GM12878 (cell line): Measurements from ENCODE around the gene ZNF688. TPM values are rescaled to one million over a fixed set of nuclear protein-coding genes. Genes with fewer than 3 reads are reported as not detected.

Experiments used
- ASH2L ChIP-seq: fragments of 300-600, 200-600 bp; sonication (generic); IDR thresholded peaks from 2 replicates; pipeline ENCODE4 v1.6.1; 2017; ENCODE audit warnings: low read depth, mild to moderate bottlenecking, borderline replicate concordance
- ATF3 ChIP-seq: IDR thresholded peaks from 2 replicates; pipeline ENCODE4 v1.6.1; 2011; ENCODE audit warnings: low read depth, mild to moderate bottlenecking, low read length, moderate library complexity, borderline replicate concordance; ENCODE audit errors: extremely low read depth
- BMI1 ChIP-seq: fragments of 450-650 bp; IDR thresholded peaks from 2 replicates; pipeline ENCODE4 v1.6.1; 2016; ENCODE audit warnings: mild to moderate bottlenecking, moderate library complexity, borderline replicate concordance
- CTCF ChIP-seq, 3 experiments: IDR thresholded peaks in 2 of 3; conservative IDR thresholded peaks in 1 of 3; 2 replicates each; pipeline ENCODE4 v1.5.1; 2011; ENCODE audit warnings: low read depth in 3 of 3, low read length in 3 of 3, mild to moderate bottlenecking in 3 of 3, control low read depth in 2 of 3, moderate library complexity in 2 of 3, inconsistent platforms in 1 of 3, mixed read lengths in 1 of 3; ENCODE audit not compliant: control insufficient read depth in 2 of 3, insufficient read depth in 1 of 3; ENCODE audit errors: extremely low read depth in 1 of 3
- EZH2 ChIP-seq: IDR thresholded peaks from 2 replicates; pipeline ENCODE4 v1.6.1; 2012; ENCODE audit warnings: low read depth, mild to moderate bottlenecking, control low read depth, inconsistent platforms, low read length, borderline replicate concordance; ENCODE audit not compliant: control insufficient read depth
- HDAC2 ChIP-seq: fragments of 200-600 bp; sonication (generic); IDR thresholded peaks from 2 replicates; pipeline ENCODE4 v1.6.1; 2017
- HDAC6 ChIP-seq: fragments of 200-600 bp; sonication (generic); IDR thresholded peaks from one replicate; pipeline ENCODE4 v1.8.0; 2017; ENCODE audit warnings: antibody characterized with exemption; ENCODE audit not compliant: unreplicated experiment
- IRF4 ChIP-seq: IDR thresholded peaks from 2 replicates; pipeline ENCODE4 v1.6.1; 2011; ENCODE audit warnings: low read depth, low read length
- KDM1A ChIP-seq: fragments of 200-600 bp; sonication (generic); IDR thresholded peaks from 2 replicates; pipeline ENCODE4 v1.6.1; 2016; ENCODE audit warnings: borderline replicate concordance
- KLF5 ChIP-seq: fragments of 450-650 bp; IDR thresholded peaks from 2 replicates; pipeline ENCODE4 v1.6.1; 2014; ENCODE audit warnings: mild to moderate bottlenecking; ENCODE audit not compliant: partially characterized antibody
- MXI1 ChIP-seq: fragments of 150-350 bp; IDR thresholded peaks from 2 replicates; pipeline ENCODE4 v1.6.1; 2011; ENCODE audit warnings: low read depth, mild to moderate bottlenecking, inconsistent platforms, low read length, improper control_type of control experiment
- MYC ChIP-seq: IDR thresholded peaks from 2 replicates; pipeline ENCODE4 v1.6.1; 2011; ENCODE audit warnings: mild to moderate bottlenecking, low read length, moderate library complexity, inconsistent platforms; ENCODE audit not compliant: insufficient read depth, insufficient replicate concordance, insufficient read length, severe bottlenecking
- NFXL1 ChIP-seq: fragments of 450-650 bp; IDR thresholded peaks from 2 replicates; pipeline ENCODE4 v1.6.1; 2017; ENCODE audit warnings: antibody characterized with exemption, mild to moderate bottlenecking, borderline replicate concordance
- NFYA ChIP-seq: IDR thresholded peaks from 2 replicates; pipeline ENCODE4 v1.6.1; 2011; ENCODE audit warnings: low read depth, mild to moderate bottlenecking, low read length, improper control_type of control experiment, borderline replicate concordance
- PAX8 ChIP-seq: fragments of 450-650 bp; IDR thresholded peaks from 2 replicates; pipeline ENCODE4 v1.6.1; 2017; ENCODE audit warnings: mild to moderate bottlenecking, moderate library complexity
- POLR2AphosphoS5 ChIP-seq: IDR thresholded peaks from 2 replicates; pipeline ENCODE4 v1.6.1; 2011; ENCODE audit warnings: mild to moderate bottlenecking, low read length, inconsistent platforms
- SP1 ChIP-seq: IDR thresholded peaks from one replicate; pipeline ENCODE4 v1.6.1; 2011; ENCODE audit warnings: low read depth, low read length
- TCF12 ChIP-seq: IDR thresholded peaks from 2 replicates; pipeline ENCODE4 v1.6.1; 2011; ENCODE audit warnings: low read depth, mild to moderate bottlenecking, low read length
- TCF7 ChIP-seq: IDR thresholded peaks from 2 replicates; pipeline ENCODE4 v1.6.1; 2014; ENCODE audit warnings: antibody characterized with exemption, borderline replicate concordance
- ZNF24 ChIP-seq: fragments of 450-650 bp; IDR thresholded peaks from 2 replicates; pipeline ENCODE4 v1.6.1; 2017; ENCODE audit warnings: antibody characterized with exemption, mild to moderate bottlenecking
- ZZZ3 ChIP-seq: IDR thresholded peaks from 2 replicates; pipeline ENCODE4 v1.6.1; 2011; ENCODE audit warnings: low read depth; ENCODE audit not compliant: control insufficient read depth, insufficient read length
- polyA plus RNA-seq, 11 experiments: library from polyadenylated mRNA; depleted of rRNA in 4 of 11; unstranded in 6 of 11; stranded (reverse) in 5 of 11; fragments of >200 nt; fragmentation: Nextera tagmentation in 4 of 11; fragmentation: Illumina TruSeq in 1 of 11; extraction: Ambion mirVana in 4 of 11; extraction: Trizol in 1 of 11; gene quantifications; 1 replicate in 1 of 11; 2 replicates in 10 of 11; pipeline versions ENCODE4 v1.2.1 to v1.2.3, GENCODE V29; 2011 to 2016; ENCODE audit warnings: inconsistent platforms in 2 of 11, missing spikeins in 2 of 11, low read depth in 1 of 11
- total RNA-seq, 4 experiments: library from RNA; depleted of rRNA in 3 of 4; stranded (reverse); fragments of >200 nt in 3 of 4; fragmentation: Illumina TruSeq in 1 of 4; extraction: Trizol in 1 of 4; gene quantifications; 2 replicates each; pipeline versions ENCODE4 v1.2.1 to v1.2.3, GENCODE V29; 2013 to 2021
- TF ChIP-seq, protein P1 (sequence below): fragments of 150-350 bp; IDR thresholded peaks from 2 replicates; pipeline ENCODE4 v1.6.1; 2016; ENCODE audit warnings: low read depth, low read length
- TF ChIP-seq, protein P2 (sequence below): fragments of 450-650 bp; IDR thresholded peaks from 2 replicates; pipeline ENCODE4 v1.6.1; 2016; ENCODE audit warnings: mild to moderate bottlenecking

The ZNF688 gene
- total and polyA plus RNA-seq, 10 of the 15 experiments (the other 5 are each of a cell fraction or from before 2014, with no cell fraction given) = 0.14 to 17.4 (median 10.6) TPM

GRCh38 chr16:30609926-30610839 lies 38.7 kb upstream of the ZNF688 start, which contains the start of gene ZNF689 (continued):
- TF ChIP-seq, protein P1, sequence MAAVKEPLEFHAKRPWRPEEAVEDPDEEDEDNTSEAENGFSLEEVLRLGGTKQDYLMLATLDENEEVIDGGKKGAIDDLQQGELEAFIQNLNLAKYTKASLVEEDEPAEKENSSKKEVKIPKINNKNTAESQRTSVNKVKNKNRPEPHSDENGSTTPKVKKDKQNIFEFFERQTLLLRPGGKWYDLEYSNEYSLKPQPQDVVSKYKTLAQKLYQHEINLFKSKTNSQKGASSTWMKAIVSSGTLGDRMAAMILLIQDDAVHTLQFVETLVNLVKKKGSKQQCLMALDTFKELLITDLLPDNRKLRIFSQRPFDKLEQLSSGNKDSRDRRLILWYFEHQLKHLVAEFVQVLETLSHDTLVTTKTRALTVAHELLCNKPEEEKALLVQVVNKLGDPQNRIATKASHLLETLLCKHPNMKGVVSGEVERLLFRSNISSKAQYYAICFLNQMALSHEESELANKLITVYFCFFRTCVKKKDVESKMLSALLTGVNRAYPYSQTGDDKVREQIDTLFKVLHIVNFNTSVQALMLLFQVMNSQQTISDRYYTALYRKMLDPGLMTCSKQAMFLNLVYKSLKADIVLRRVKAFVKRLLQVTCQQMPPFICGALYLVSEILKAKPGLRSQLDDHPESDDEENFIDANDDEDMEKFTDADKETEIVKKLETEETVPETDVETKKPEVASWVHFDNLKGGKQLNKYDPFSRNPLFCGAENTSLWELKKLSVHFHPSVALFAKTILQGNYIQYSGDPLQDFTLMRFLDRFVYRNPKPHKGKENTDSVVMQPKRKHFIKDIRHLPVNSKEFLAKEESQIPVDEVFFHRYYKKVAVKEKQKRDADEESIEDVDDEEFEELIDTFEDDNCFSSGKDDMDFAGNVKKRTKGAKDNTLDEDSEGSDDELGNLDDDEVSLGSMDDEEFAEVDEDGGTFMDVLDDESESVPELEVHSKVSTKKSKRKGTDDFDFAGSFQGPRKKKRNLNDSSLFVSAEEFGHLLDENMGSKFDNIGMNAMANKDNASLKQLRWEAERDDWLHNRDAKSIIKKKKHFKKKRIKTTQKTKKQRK = no peak
- TF ChIP-seq CTCF (IDR thresholded peaks at IDR 0.05 in 2 of 3, conservative IDR thresholded peaks at IDR 0.05 in 1 of 3; ENCODE audit: control insufficient read depth in 2 of 3, extremely low read depth in 1 of 3, insufficient read depth in 1 of 3, low read depth in 3 of 3, low read length in 3 of 3) (no peak), BMI1 (no peak), HDAC6 (no peak), MYC (no peak), PAX8 (no peak), HDAC2 (no peak), SP1 (peak; percentile 100), ZNF24 (no peak), EZH2 (no peak), ZZZ3 (no peak), NFXL1 (no peak), MXI1 (peak; percentile 58; the same call in 1 of the 2 replicates), IRF4 (0 out of 2 replicates have a peak, but pooled peaks have one; percentile 20), TCF12 (no peak), TCF7 (no peak), KLF5 (peak; percentile 47), ATF3 (no peak), KDM1A (no peak), NFYA (peak; percentile 97), POLR2AphosphoS5 (peak; percentile 82), ASH2L (no peak)
- TF ChIP-seq, protein P2, sequence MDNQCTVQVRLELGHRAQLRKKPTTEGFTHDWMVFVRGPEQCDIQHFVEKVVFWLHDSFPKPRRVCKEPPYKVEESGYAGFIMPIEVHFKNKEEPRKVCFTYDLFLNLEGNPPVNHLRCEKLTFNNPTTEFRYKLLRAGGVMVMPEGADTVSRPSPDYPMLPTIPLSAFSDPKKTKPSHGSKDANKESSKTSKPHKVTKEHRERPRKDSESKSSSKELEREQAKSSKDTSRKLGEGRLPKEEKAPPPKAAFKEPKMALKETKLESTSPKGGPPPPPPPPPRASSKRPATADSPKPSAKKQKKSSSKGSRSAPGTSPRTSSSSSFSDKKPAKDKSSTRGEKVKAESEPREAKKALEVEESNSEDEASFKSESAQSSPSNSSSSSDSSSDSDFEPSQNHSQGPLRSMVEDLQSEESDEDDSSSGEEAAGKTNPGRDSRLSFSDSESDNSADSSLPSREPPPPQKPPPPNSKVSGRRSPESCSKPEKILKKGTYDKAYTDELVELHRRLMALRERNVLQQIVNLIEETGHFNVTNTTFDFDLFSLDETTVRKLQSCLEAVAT = 0 out of 2 replicates have a peak, but pooled peaks have one; percentile 30
